Measurements from ENCODE around the gene CCR3. TPM values are rescaled to one million over a fixed set of nuclear protein-coding genes. Genes with fewer than 3 reads are reported as not detected.

The CCR3 gene
- total and polyA plus RNA-seq, 9 of the 15 experiments (the other 6 are each of a cell fraction or from before 2014, with no cell fraction given): not detected

DNA sequence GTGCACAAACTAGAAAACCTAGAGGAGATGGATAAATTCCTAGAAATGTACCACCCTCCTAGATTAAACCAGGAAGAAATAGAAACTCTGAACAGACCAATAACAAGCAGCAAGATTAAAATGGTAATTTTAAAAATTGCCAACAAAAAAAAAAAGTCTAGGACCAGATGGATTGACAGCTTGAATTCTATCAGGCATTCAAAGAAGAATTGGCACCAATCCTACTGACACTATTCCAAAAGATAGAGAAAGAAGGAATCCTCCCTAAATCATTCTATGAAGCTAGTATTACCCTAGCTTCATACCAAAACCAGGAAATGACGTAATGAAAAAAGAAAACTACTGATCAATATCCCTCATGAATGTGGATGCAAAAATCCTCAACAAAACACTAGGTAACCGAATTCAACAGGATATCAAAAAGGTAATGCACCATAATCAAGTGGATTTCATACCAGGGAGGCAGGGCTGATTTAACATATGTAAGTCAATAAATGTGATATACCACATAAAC, 24.0 kb upstream of the CCR3 start:
- H3K79me2 ChIP-seq (ENCODE audit: control insufficient read depth, insufficient read depth, low read length): no peaks in the 10 kb centered on the region
- no peak for TF ChIP-seq ZBTB12 (CRISPR knock-in tag; IDR thresholded peaks at IDR 0.05)
- TF ChIP-seq, protein P1, sequence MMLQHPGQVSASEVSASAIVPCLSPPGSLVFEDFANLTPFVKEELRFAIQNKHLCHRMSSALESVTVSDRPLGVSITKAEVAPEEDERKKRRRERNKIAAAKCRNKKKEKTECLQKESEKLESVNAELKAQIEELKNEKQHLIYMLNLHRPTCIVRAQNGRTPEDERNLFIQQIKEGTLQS (IDR thresholded peaks at IDR 0.05): peak; percentile 21; the same call in 1 of the 2 replicates
- TF ChIP-seq, protein P1 (CRISPR knock-in tag; conservative IDR thresholded peaks at IDR 0.05): no peak
- no peaks in the 10 kb centered on the region for H3K36me3 ChIP-seq (ENCODE audit: control insufficient read depth, insufficient read depth, low read length)
- DNase-seq (ENCODE audit: extremely low read depth in 1 of 4, low spot score in 3 of 4) (no peak), ATAC-seq (no peak), FAIRE-seq (no peak)
- intact Hi-C loops (cut with micrococcal nuclease): no loop called here
- ChIA-PET POLR2A (no interaction called here), CTCF (ENCODE audit: low intra/inter-chr PET ratio) (no interaction called here)
- H3K27ac ChIP-seq (ENCODE audit: extremely low read depth, low read depth, low read length): no peak overlapping the region
- 0% methylated on average over 2 of the region's 2 CpGs for WGBS (ENCODE audit: insufficient coverage, low coverage, missing lambda C conversion rate)
- no peak overlapping the region for H3K9ac ChIP-seq (ENCODE audit: insufficient read depth in 1 of 2, low read depth in 2 of 2, low read length in 2 of 2)
- no peak overlapping the region for H3K4me3 ChIP-seq
- H3K4me2 ChIP-seq (ENCODE audit: insufficient read depth, low read length): no peak overlapping the region
- no peaks in the 10 kb centered on the region for H4K20me1 ChIP-seq (replicated peaks; ENCODE audit: control insufficient read depth, insufficient read depth, low read length)
- H3K9me3 ChIP-seq (replicated peaks; ENCODE audit: control insufficient read depth, insufficient read depth, low read depth, low read length): no peaks in the 10 kb centered on the region
- no peak overlapping the region for H2AFZ ChIP-seq (ENCODE audit: low read depth, low read length)
- H3K9me1 ChIP-seq (ENCODE audit: control insufficient read depth, insufficient read depth, low read length): no peaks in the 10 kb centered on the region
- BruUV-seq (replicated peaks): no TSS peak
- H3K27me3 ChIP-seq (ENCODE audit: control insufficient read depth in 2 of 2, insufficient read depth in 2 of 2, low read length in 2 of 2): no peaks in the 10 kb centered on the region; a peak in 1 of 5 replicates
- in situ Hi-C loops (cut with MboI): no loop called here
- H3K4me1 ChIP-seq (replicated peaks in 1 of 2; ENCODE audit: control insufficient read depth in 2 of 2, insufficient read depth in 2 of 2, low read length in 2 of 2): no peaks in the 10 kb centered on the region

DNA sequence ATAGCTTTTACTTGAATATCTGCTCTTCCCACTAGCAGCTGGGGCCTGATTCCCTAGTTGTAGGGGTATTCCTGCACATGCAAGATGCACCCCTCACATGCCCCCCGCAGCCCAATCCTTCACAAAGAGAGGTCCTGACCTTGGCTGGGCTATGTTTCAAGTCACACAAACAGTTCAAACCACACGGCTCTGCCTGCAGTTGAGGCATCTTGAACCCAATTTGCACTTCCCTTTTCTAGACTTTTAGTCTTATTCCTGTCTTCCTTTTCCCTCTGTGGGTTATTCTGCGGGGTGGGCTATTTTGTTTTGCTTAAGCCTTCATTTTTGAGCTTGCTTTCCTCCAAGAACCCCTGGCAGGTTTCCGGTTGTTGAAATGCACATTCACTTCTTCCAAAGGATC, 20.9 kb upstream of the CCR3 start:
- ChIA-PET CTCF (ENCODE audit: low intra/inter-chr PET ratio) (no interaction called here), POLR2A (no interaction called here)
- H3K36me3 ChIP-seq (ENCODE audit: control insufficient read depth, insufficient read depth, low read length): no peaks in the 10 kb centered on the region
- FAIRE-seq (no peak), ATAC-seq (no peak), DNase-seq (ENCODE audit: extremely low read depth in 1 of 4, low spot score in 3 of 4) (no peak)
- no peaks in the 10 kb centered on the region; a peak in 1 of 5 replicates for H3K27me3 ChIP-seq (ENCODE audit: control insufficient read depth in 2 of 2, insufficient read depth in 2 of 2, low read length in 2 of 2)
- intact Hi-C loops (cut with micrococcal nuclease) (no loop called here), in situ Hi-C loops (cut with MboI) (no loop called here)
- H3K9ac ChIP-seq (ENCODE audit: insufficient read depth in 1 of 2, low read depth in 2 of 2, low read length in 2 of 2): no peak overlapping the region
- no peaks in the 10 kb centered on the region for H3K79me2 ChIP-seq (ENCODE audit: control insufficient read depth, insufficient read depth, low read length)
- 1% methylated on average over 4 of the region's 4 CpGs for WGBS (ENCODE audit: insufficient coverage, low coverage, missing lambda C conversion rate)
- H3K27ac ChIP-seq (ENCODE audit: extremely low read depth, low read depth, low read length): no peak overlapping the region
- H4K20me1 ChIP-seq (replicated peaks; ENCODE audit: control insufficient read depth, insufficient read depth, low read length): no peaks in the 10 kb centered on the region
- no peaks in the 10 kb centered on the region for H3K9me3 ChIP-seq (replicated peaks; ENCODE audit: control insufficient read depth, insufficient read depth, low read depth, low read length)
- no peaks in the 10 kb centered on the region for H3K4me1 ChIP-seq (replicated peaks in 1 of 2; ENCODE audit: control insufficient read depth in 2 of 2, insufficient read depth in 2 of 2, low read length in 2 of 2)
- H3K9me1 ChIP-seq (ENCODE audit: control insufficient read depth, insufficient read depth, low read length): no peaks in the 10 kb centered on the region
- BruUV-seq (replicated peaks): no TSS peak
- H2AFZ ChIP-seq (ENCODE audit: low read depth, low read length): no peak overlapping the region
- no peak overlapping the region for H3K4me3 ChIP-seq
- no peak for TF ChIP-seq BRF2 (IDR thresholded peaks at IDR 0.05; ENCODE audit: borderline replicate concordance, insufficient read depth, insufficient read length)
- TF ChIP-seq SPI1 (IDR thresholded peaks at IDR 0.05; ENCODE audit: borderline replicate concordance, low read depth, low read length): peak; percentile 86
- no peak overlapping the region for H3K4me2 ChIP-seq (ENCODE audit: insufficient read depth, low read length)

Data from K562 (cell line).